ENCODE results near the gene MAGI2. TPM values are rescaled to one million over a fixed set of nuclear protein-coding genes. Genes with fewer than 3 reads are reported as not detected.
A peak's percentile ranks its signal among the peaks of the same experiment; 100 is the strongest.

Gene MAGI2
- total RNA-seq, 1 donor from 2014 or later, result 2.5 TPM

DNA sequence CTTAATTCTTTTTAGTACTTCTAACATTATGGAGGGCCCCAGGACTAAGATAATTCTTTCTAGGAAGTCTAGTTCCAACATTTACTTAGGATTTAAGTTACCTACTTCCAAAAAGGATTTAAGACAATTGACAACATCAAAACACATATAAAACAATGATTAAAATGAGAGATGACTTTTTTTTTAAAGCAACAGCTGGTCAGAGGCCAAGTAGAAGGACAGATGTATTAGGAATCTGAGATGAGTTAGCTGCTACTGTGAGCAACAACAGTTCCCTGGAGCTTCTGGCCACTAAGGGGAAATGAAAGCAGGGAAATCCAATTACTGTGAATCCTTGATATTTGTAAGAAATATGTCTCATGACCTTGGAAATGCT is 1432.6 kb downstream of the MAGI2 start:
- Histone ChIP-seq H3K27me3 (ENCODE audit: control insufficient read depth, insufficient read depth, low read length) (no peaks in the 10 kb centered on the region), H3K4me3 (ENCODE audit: low read depth, low read length) (no peak overlapping the region), H3K36me3 (ENCODE audit: control insufficient read depth, insufficient read depth, low read length) (no peaks in the 10 kb centered on the region)
- DNase-seq (ENCODE audit: low read depth), result no peak
- TF ChIP-seq, protein P1, sequence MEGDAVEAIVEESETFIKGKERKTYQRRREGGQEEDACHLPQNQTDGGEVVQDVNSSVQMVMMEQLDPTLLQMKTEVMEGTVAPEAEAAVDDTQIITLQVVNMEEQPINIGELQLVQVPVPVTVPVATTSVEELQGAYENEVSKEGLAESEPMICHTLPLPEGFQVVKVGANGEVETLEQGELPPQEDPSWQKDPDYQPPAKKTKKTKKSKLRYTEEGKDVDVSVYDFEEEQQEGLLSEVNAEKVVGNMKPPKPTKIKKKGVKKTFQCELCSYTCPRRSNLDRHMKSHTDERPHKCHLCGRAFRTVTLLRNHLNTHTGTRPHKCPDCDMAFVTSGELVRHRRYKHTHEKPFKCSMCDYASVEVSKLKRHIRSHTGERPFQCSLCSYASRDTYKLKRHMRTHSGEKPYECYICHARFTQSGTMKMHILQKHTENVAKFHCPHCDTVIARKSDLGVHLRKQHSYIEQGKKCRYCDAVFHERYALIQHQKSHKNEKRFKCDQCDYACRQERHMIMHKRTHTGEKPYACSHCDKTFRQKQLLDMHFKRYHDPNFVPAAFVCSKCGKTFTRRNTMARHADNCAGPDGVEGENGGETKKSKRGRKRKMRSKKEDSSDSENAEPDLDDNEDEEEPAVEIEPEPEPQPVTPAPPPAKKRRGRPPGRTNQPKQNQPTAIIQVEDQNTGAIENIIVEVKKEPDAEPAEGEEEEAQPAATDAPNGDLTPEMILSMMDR (IDR thresholded peaks at IDR 0.05; ENCODE audit: insufficient read depth, low read length, poor library complexity, severe bottlenecking), result no peak

DNA sequence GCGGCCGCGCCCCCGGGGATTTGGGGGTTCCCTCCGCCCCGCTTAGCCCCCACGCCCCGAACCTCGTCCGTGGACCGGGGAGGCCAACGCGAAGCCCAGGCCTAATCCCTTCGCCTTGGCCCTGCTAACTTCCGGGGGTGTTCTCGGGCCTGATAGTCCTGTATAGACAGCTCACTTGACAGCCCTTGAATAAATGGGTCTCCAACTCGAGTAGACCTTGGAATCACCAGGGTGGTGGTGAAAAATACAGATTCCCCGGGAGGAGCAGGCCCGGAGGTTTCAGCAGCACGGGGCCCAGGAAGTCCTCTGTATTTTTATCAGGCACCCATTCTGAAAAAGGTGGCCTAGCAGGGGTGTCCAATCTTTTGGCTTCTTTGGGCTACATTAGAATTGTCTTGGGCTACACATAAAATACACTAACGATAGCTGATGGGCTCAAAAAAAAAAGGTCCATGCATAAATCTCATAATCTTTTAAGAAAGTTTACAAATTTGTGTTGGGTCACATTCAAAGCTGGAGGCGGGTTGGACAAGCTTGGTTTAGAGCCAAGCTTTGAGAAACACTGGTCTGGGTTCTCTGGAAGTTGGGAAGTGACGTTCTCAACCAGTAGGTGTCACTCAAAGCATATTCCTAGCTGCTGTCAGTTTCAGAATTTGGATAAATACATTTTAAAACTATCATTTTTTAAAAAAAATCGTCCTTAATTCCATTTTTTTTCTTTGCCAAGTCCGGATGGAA is 1433.2 kb downstream of the MAGI2 start:
- no peak for DNase-seq (ENCODE audit: low read depth)
- Histone ChIP-seq H3K27me3 (ENCODE audit: control insufficient read depth, insufficient read depth, low read length) (no peaks in the 10 kb centered on the region), H3K36me3 (ENCODE audit: control insufficient read depth, insufficient read depth, low read length) (no peaks in the 10 kb centered on the region), H3K4me3 (ENCODE audit: low read depth, low read length) (peak overlapping the region; percentile 60)
- TF ChIP-seq, protein P1 (IDR thresholded peaks at IDR 0.05; ENCODE audit: insufficient read depth, low read length, poor library complexity, severe bottlenecking), result peak; percentile 74

- Histone ChIP-seq H3K27me3 (ENCODE audit: control insufficient read depth, insufficient read depth, low read length) (no peaks in the 10 kb centered on the region), H3K4me3 (ENCODE audit: low read depth, low read length) (peak overlapping the region; percentile 60), H3K36me3 (ENCODE audit: control insufficient read depth, insufficient read depth, low read length) (no peaks in the 10 kb centered on the region)
- no peak for DNase-seq (ENCODE audit: low read depth)
- TF ChIP-seq, protein P1 (IDR thresholded peaks at IDR 0.05; ENCODE audit: insufficient read depth, low read length, poor library complexity, severe bottlenecking), result peak; percentile 11
These were observed 1433.9 kb downstream of the MAGI2 start for GRCh38 chr7:78019447-78020135.

- peak overlapping the region; percentile 40 for H3K4me3 ChIP-seq (ENCODE audit: low read depth, low read length)
- TF ChIP-seq, protein P1 (IDR thresholded peaks at IDR 0.05; ENCODE audit: insufficient read depth, low read length, poor library complexity, severe bottlenecking), result peak; percentile 5
- no peak for DNase-seq (ENCODE audit: low read depth)
- H3K27me3 ChIP-seq (ENCODE audit: control insufficient read depth, insufficient read depth, low read length), result no peaks in the 10 kb centered on the region
- H3K36me3 ChIP-seq (ENCODE audit: control insufficient read depth, insufficient read depth, low read length), result no peaks in the 10 kb centered on the region
These were observed 1434.6 kb downstream of the MAGI2 start for GRCh38 chr7:78018641-78019446.

DNA sequence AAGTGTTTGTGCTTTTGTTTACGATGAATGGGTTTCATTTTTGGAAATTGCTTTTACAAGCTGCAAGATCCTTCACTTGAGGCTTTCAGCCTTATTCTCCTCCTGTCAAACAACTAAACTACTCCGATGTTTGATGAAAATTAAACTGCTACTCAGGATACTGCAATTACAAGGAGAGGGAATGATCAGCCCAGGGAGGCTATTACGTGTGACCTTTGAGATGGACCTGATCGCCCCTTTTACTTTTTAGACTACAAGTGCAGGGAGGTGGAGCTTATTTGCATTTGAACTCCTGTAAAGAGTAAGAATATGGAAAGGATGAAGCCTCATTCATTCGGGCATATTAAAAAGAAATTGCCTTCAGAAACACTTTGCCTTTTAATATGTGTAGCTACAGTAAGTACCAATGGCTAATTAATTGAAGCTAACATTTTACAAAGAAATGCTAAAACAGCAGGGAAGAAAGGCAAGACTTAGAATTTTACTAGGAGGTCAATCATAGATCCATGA is 1435.8 kb downstream of the MAGI2 start:
- no peaks in the 10 kb centered on the region for H3K36me3 ChIP-seq (ENCODE audit: control insufficient read depth, insufficient read depth, low read length)
- H3K27me3 ChIP-seq (ENCODE audit: control insufficient read depth, insufficient read depth, low read length), result no peaks in the 10 kb centered on the region
- no peak for DNase-seq (ENCODE audit: low read depth)
- no peak overlapping the region for H3K4me3 ChIP-seq (ENCODE audit: low read depth, low read length)
- TF ChIP-seq, protein P1 (IDR thresholded peaks at IDR 0.05; ENCODE audit: insufficient read depth, low read length, poor library complexity, severe bottlenecking), result no peak

Measured in kidney epithelial cell (primary cell).